Measurements from ENCODE around the gene ZDHHC18.

The ZDHHC18 gene

GRCh38 chr1:26828411-26828991 lies 2.0 kb downstream of the ZDHHC18 start:
- Histone ChIP-seq H3K36me3 (ENCODE audit: control insufficient read depth in 2 of 2, insufficient read depth in 1 of 2, low read length in 2 of 2) (peaks cover 4 to 46% of the 10 kb centered on the region in 2 experiments), H3K4me3 (ENCODE audit: low read depth, low read length) (no peak overlapping the region), H3K9me3 (ENCODE audit: control insufficient read depth, insufficient read depth, low read depth, low read length) (no peaks in the 10 kb centered on the region), H3K4me1 (ENCODE audit: control insufficient read depth, insufficient read depth, low read length) (no peaks in the 10 kb centered on the region), H3K27ac (ENCODE audit: extremely low read depth, low read depth, low read length) (no peak overlapping the region)
- ChIA-PET POLR2A (interaction anchor here (1.2 kb wide), 1 partner anchor 36 kb away, joined by 5 read pairs; no protein-coding TSS in a partner anchor), CTCF (interaction anchor here (0.6 to 1.0 kb wide), 3 partner anchors 19 to 226 kb away, joined by 3 read pairs; no protein-coding TSS in a partner anchor)
- TF ChIP-seq, protein P1, sequence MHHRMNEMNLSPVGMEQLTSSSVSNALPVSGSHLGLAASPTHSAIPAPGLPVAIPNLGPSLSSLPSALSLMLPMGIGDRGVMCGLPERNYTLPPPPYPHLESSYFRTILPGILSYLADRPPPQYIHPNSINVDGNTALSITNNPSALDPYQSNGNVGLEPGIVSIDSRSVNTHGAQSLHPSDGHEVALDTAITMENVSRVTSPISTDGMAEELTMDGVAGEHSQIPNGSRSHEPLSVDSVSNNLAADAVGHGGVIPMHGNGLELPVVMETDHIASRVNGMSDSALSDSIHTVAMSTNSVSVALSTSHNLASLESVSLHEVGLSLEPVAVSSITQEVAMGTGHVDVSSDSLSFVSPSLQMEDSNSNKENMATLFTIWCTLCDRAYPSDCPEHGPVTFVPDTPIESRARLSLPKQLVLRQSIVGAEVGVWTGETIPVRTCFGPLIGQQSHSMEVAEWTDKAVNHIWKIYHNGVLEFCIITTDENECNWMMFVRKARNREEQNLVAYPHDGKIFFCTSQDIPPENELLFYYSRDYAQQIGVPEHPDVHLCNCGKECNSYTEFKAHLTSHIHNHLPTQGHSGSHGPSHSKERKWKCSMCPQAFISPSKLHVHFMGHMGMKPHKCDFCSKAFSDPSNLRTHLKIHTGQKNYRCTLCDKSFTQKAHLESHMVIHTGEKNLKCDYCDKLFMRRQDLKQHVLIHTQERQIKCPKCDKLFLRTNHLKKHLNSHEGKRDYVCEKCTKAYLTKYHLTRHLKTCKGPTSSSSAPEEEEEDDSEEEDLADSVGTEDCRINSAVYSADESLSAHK (tag by site-specific recombination; IDR thresholded peaks at IDR 0.05): peak; percentile 86
- TF ChIP-seq SP7 (tag by site-specific recombination; IDR thresholded peaks at IDR 0.05) (0 out of 2 replicates have a peak, but pooled peaks have one; percentile 41), ZNF140 (tag by site-specific recombination; IDR thresholded peaks at IDR 0.05) (no peak), GLIS1 (tag by site-specific recombination; IDR thresholded peaks at IDR 0.05) (peak; percentile 46; the same call in 1 of the 2 replicates)

GRCh38 chr1:26829184-26829911 lies 2.9 kb downstream of the ZDHHC18 start:
- Histone ChIP-seq H3K36me3 (ENCODE audit: control insufficient read depth in 2 of 2, insufficient read depth in 1 of 2, low read length in 2 of 2) (peaks cover 4 to 55% of the 10 kb centered on the region in 2 experiments), H3K27ac (ENCODE audit: extremely low read depth, low read depth, low read length) (no peak overlapping the region), H3K4me3 (ENCODE audit: low read depth, low read length) (no peak overlapping the region), H3K4me1 (ENCODE audit: control insufficient read depth, insufficient read depth, low read length) (no peaks in the 10 kb centered on the region), H3K9me3 (ENCODE audit: control insufficient read depth, insufficient read depth, low read depth, low read length) (no peaks in the 10 kb centered on the region)
- ChIA-PET CTCF (interaction anchor here (0.7 to 1.7 kb wide), 3 partner anchors 20 to 227 kb away, joined by 3 to 5 read pairs (median 3); no protein-coding TSS in a partner anchor), POLR2A (no interaction called here)
- TF ChIP-seq, protein P2, sequence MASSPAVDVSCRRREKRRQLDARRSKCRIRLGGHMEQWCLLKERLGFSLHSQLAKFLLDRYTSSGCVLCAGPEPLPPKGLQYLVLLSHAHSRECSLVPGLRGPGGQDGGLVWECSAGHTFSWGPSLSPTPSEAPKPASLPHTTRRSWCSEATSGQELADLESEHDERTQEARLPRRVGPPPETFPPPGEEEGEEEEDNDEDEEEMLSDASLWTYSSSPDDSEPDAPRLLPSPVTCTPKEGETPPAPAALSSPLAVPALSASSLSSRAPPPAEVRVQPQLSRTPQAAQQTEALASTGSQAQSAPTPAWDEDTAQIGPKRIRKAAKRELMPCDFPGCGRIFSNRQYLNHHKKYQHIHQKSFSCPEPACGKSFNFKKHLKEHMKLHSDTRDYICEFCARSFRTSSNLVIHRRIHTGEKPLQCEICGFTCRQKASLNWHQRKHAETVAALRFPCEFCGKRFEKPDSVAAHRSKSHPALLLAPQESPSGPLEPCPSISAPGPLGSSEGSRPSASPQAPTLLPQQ (tag by site-specific recombination; IDR thresholded peaks at IDR 0.05): no peak
- 0 out of 2 replicates have a peak, but pooled peaks have one; percentile 17 for TF ChIP-seq ZIC2 (tag by site-specific recombination; IDR thresholded peaks at IDR 0.05)
- peak; percentile 15; the same call in 1 of the 2 replicates for TF ChIP-seq ZNF792 (tag by site-specific recombination; IDR thresholded peaks at IDR 0.05)
- peak; percentile 6; the same call in 1 of the 2 replicates for TF ChIP-seq GLIS1 (tag by site-specific recombination; IDR thresholded peaks at IDR 0.05)
- TF ChIP-seq, protein P3, sequence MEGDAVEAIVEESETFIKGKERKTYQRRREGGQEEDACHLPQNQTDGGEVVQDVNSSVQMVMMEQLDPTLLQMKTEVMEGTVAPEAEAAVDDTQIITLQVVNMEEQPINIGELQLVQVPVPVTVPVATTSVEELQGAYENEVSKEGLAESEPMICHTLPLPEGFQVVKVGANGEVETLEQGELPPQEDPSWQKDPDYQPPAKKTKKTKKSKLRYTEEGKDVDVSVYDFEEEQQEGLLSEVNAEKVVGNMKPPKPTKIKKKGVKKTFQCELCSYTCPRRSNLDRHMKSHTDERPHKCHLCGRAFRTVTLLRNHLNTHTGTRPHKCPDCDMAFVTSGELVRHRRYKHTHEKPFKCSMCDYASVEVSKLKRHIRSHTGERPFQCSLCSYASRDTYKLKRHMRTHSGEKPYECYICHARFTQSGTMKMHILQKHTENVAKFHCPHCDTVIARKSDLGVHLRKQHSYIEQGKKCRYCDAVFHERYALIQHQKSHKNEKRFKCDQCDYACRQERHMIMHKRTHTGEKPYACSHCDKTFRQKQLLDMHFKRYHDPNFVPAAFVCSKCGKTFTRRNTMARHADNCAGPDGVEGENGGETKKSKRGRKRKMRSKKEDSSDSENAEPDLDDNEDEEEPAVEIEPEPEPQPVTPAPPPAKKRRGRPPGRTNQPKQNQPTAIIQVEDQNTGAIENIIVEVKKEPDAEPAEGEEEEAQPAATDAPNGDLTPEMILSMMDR (tag by site-specific recombination; IDR thresholded peaks at IDR 0.05): 0 out of 2 replicates have a peak, but pooled peaks have one; percentile 34

DNA sequence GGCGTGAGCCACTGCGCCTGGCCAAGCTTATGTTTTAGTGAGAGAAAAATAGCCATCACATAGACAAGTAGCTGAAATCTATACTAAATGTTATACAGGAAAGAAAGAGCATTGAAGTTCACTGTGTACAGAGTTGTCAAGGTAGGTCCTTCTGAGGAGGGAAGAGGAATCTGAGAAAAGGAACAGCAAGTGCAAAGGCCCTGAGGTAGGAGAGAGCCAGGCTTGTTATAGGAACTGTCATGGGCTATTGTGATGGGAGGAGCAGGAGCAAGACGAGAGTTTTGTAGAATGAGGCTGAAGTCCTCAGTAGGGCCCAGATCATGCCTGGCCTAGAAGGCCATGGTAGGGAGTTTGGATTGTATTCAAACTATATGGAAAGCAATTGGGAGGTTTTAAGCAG lies 4.6 kb downstream of the ZDHHC18 start:
- H3K36me3 ChIP-seq (ENCODE audit: control insufficient read depth in 2 of 2, insufficient read depth in 1 of 2, low read length in 2 of 2): peaks cover 4 to 72% of the 10 kb centered on the region in 2 experiments
- no peaks in the 10 kb centered on the region for H3K9me3 ChIP-seq (ENCODE audit: control insufficient read depth, insufficient read depth, low read depth, low read length)
- H3K4me3 ChIP-seq (ENCODE audit: low read depth, low read length): no peak overlapping the region
- no peak overlapping the region for H3K27ac ChIP-seq (ENCODE audit: extremely low read depth, low read depth, low read length)
- ChIA-PET POLR2A (no interaction called here), CTCF (interaction anchor here (0.6 to 1.8 kb wide), 3 partner anchors 20 to 229 kb away, joined by 4 to 8 read pairs (median 5); no protein-coding TSS in a partner anchor)
- H3K4me1 ChIP-seq (ENCODE audit: control insufficient read depth, insufficient read depth, low read length): no peaks in the 10 kb centered on the region
- TF ChIP-seq ZNF549 (tag by site-specific recombination; IDR thresholded peaks at IDR 0.05) (no peak), ZNF76 (tag by site-specific recombination; IDR thresholded peaks at IDR 0.05; ENCODE audit: borderline replicate concordance, low read depth) (no peak), ZNF221 (tag by site-specific recombination; IDR thresholded peaks at IDR 0.05; ENCODE audit: borderline replicate concordance) (no peak), ZNF623 (tag by site-specific recombination; IDR thresholded peaks at IDR 0.05) (peak; percentile 98), ZNF266 (tag by site-specific recombination; IDR thresholded peaks at IDR 0.05; ENCODE audit: low read depth) (no peak), ZBTB7A (tag by site-specific recombination; IDR thresholded peaks at IDR 0.05; ENCODE audit: low read depth) (no peak), ZNF133 (tag by site-specific recombination; IDR thresholded peaks at IDR 0.05) (no peak), ZNF426 (tag by site-specific recombination; IDR thresholded peaks at IDR 0.05) (no peak)

Data from HEK293 (cell line).